Measurements from ENCODE around the gene FBXO40.

DNA sequence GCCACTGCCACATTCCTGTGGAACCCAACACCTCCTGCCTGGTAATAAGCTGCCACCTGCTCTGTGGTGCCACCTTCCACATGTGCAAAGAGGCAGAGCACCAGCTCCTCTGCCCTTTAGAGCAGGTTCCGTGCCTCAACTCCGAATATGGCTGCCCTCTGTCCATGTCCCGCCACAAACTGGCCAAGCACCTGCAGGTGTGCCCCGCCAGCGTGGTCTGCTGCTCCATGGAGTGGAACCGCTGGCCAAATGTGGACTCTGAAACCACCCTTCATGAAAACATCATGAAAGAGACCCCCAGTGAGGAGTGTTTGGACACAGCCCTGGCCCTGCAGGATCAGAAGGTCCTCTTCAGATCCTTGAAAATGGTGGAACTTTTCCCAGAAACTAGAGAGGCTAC, 28.3 kb downstream of the FBXO40 start:
- TF ChIP-seq EZH2 (IDR thresholded peaks at IDR 0.05; ENCODE audit: low read depth, unreplicated experiment) (no peak), CREB1 (CRISPR knock-in tag; IDR thresholded peaks at IDR 0.05; ENCODE audit: low read depth) (no peak), POLR2AphosphoS5 (IDR thresholded peaks at IDR 0.05; ENCODE audit: low read depth) (no peak), REST (IDR thresholded peaks at IDR 0.05; ENCODE audit: unreplicated experiment) (no peak), NANOG (IDR thresholded peaks at IDR 0.05; ENCODE audit: borderline replicate concordance) (no peak), EZH2phosphoT487 (IDR thresholded peaks at IDR 0.05; ENCODE audit: unreplicated experiment) (no peak)
- TF ChIP-seq, protein P1, sequence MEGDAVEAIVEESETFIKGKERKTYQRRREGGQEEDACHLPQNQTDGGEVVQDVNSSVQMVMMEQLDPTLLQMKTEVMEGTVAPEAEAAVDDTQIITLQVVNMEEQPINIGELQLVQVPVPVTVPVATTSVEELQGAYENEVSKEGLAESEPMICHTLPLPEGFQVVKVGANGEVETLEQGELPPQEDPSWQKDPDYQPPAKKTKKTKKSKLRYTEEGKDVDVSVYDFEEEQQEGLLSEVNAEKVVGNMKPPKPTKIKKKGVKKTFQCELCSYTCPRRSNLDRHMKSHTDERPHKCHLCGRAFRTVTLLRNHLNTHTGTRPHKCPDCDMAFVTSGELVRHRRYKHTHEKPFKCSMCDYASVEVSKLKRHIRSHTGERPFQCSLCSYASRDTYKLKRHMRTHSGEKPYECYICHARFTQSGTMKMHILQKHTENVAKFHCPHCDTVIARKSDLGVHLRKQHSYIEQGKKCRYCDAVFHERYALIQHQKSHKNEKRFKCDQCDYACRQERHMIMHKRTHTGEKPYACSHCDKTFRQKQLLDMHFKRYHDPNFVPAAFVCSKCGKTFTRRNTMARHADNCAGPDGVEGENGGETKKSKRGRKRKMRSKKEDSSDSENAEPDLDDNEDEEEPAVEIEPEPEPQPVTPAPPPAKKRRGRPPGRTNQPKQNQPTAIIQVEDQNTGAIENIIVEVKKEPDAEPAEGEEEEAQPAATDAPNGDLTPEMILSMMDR (conservative IDR thresholded peaks at IDR 0.05; ENCODE audit: low read depth in 2 of 2): no peak

Data from GM23338 (cell line).